HG02870 (cell line): Measurements from ENCODE around the gene SAAL1.

Experiments
- ATAC-seq: cut with Tn5 transposase; IDR thresholded peaks from one replicate; pipeline ENCODE4 v1.9.1; 2021; ENCODE audit warnings: mild to moderate bottlenecking, moderate library complexity; ENCODE audit not compliant: unreplicated experiment

SAAL1 gene

DNA sequence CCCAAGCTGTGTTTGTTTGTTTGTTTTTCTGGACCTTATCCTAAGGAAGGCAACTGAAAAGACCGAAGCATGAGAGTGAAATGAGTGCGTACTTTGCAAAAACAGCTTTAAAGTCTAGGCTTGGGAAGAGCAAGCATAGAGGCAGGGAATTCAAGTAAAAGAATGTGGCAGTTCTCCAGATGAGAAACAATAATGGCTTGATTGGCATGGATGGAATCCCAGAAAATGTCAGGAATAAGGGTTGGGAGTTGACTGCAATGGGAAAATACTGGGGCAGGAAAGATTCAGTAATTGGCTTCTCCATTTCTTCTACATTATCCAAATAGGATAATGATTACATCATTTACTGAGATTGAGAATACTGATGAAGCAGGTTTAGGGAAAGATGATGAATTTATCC, 17.5 kb downstream of the SAAL1 start:
- no peak for ATAC-seq

- ATAC-seq: no peak
These were observed 24.3 kb downstream of the SAAL1 start for GRCh38 chr11:18081551-18081950.

GRCh38 chr11:18080451-18080850, 25.4 kb downstream of the SAAL1 start:
- no peak for ATAC-seq

DNA sequence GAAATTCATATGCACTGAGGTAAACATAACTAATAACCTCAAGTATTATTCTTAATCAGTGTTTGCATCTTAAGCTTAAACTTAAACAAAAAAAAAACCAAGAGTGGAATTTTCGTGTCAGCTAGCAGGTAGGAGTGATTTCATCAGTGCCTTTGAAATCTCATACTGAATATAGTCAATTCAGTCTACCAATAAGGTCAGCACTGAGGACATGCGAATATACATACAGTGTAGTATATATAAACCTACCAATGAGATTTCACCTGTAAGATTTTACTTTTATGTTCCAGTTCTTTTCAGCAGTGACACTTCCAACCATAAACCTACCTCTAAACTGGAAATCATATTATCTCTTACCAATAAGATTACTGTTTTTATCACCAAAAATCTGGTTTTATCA, 27.0 kb downstream of the SAAL1 start:
- ATAC-seq: no peak

DNA sequence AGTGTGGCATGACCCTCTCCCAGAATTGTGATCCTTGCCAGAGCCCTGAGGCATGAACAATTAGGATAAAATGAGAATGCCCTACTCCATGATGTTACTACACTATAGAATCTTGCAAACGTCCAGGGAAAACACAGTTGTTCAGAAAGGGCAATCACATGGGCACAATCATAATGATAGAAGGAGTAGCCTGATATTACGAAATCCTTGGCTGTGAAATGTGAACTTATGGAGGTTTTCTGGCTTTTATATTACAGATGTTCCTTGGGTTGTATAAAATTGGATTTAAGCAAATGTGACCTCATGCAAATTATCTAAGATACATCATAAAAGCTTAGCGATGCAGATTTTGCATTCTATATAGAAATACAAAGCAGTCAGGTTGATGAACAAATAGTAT, 30.4 kb downstream of the SAAL1 start:
- no peak for ATAC-seq

- no peak for ATAC-seq
These were observed 34.7 kb downstream of the SAAL1 start for GRCh38 chr11:18071098-18071705.

DNA sequence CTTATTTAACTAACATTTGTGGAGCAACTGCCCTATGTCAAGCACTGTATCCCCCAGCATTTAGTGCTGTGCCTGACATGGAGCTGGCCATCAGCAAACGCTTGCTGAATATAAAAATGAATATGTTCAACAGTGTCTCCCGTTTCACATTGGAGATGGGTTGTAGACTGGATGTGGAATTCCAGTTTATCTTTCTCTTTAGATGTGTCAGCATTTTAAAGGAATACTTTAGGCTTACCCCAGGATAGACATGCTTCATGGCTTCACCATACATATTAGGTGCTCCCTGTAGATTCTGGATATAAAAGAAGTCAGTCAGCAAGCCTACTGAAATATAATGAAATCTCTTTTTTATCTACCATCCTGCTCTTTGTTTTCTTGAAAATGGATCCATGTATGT, 38.5 kb downstream of the SAAL1 start:
- no peak for ATAC-seq

DNA sequence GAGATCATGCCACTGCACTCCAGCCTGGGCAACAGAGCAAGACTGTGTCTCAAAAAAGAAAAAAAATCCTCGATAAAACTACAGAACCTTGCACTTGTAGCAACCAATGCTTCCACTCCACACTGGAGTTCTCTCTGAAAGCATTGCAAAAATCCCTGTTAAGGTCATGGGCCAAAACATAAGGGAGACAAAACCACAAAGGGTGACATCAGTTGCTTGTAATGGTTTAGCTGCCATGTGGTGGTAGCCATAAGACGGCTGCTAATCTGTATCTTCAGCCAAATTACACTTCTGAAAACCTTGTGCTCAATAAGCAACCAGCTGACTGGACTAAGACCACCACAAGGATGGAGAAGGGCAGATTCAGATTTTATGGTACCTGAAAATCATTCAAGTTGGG, 39.3 kb downstream of the SAAL1 start:
- no peak for ATAC-seq

DNA sequence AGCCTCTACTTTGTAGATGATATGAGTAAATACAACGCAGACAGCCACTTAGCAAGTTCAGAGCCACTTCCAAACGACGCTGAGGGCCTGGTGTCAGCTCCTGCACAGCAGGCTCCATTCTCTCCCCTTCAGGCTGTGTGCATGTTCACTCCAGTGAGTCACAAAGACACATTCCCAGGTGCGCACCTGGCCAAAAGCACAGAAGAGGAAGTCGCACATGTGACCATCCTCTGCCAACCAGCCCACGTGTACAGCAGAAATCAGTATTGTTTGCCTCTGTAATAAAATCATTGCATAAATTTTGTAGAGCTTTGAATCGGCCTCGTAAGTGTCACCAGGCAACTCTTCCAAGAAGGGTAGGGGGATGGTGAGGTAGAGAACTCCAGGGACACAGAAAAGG, 40.3 kb downstream of the SAAL1 start:
- ATAC-seq: no peak

GRCh38 chr11:18064450-18065054, 41.3 kb downstream of the SAAL1 start:
- ATAC-seq: no peak

GRCh38 chr11:18063862-18064434, 41.9 kb downstream of the SAAL1 start:
- ATAC-seq: no peak

GRCh38 chr11:18063125-18063524, 42.8 kb downstream of the SAAL1 start:
- ATAC-seq: no peak

- no peak for ATAC-seq
These were observed 44.5 kb downstream of the SAAL1 start for GRCh38 chr11:18061351-18061750.

GRCh38 chr11:18056561-18057181, 49.2 kb downstream of the SAAL1 start:
- no peak for ATAC-seq

GRCh38 chr11:18054511-18055103, 51.3 kb downstream of the SAAL1 start:
- ATAC-seq: no peak

DNA sequence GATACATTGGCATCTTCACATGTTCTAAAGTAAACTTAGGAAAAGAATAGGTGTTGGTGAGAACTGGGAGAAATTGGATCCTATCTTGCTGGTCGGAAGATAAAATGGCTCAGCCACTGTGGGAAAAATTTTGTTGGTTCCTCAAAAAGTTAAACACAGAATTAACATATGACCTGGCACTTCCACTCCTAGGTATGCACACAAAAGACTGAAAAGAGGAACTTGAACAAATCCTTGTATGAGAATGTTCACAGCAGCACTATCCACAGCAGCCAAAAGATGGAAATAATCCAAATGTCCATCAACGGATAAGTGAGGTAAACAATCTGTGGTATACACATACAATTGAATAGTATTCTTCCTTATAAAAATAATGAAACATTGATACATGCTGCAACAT, 55.0 kb downstream of the SAAL1 start:
- ATAC-seq: no peak

GRCh38 chr11:18046116-18046777, 59.6 kb downstream of the SAAL1 start, which contains the start of gene TPH1:
TPH1 (minus strand) TSS chr11:18046269; CDS start chr11:18040762, 5,507 bp downstream.
- ATAC-seq: no peak

GRCh38 chr11:18036456-18036855, 69.4 kb downstream of the SAAL1 start:
- no peak for ATAC-seq
